HS-27A (cell line): ENCODE measurements around the gene NCOA1.
"Not testable (repeated sequence)": the region's sequence is repeated elsewhere in the genome, so short reads cannot be mapped to it uniquely, and the experiment has no call there.

Source experiments
- DNase-seq: peaks from one replicate; pipeline ENCODE4 v3.0.0-alpha.2; 2012; ENCODE audit warnings: low read depth, missing footprints

The NCOA1 gene

DNA sequence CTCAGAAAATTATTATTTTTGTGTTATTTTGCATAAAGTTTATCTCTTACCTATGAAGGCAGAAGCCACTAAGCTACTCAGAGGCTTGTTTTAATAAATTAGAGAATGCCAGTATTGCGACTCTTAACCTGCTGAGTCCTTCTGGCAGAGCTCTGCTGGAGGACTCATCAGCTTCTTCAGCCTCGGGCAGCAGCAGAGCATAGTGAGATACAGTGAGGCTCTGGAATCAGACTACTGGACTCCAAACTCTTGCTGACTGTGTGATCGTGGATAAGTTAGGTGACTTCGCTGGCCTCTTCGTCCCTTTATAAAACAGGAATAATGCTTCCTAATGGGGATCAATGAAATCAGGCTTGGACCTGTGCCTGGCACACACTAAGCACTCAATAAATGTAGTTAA, 300.4 kb downstream of the NCOA1 start:
- DNase-seq = no peak

DNA sequence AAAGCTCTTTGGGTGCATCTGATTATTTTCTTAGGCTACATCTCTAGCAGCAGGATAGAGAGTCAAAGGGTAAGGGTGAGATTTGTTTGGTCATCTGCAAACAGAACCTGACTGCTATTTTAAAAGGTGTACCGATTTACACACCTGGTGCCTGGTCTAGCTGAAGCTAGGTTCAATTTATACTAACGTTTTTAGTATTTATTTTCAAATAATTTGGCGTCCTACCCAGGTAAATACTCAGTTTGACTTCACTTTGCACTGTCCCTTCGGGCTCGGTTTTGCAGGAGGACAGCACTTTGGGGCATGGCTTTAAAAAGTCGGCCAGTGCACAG, 301.5 kb downstream of the NCOA1 start:
- DNase-seq = no peak

GRCh38 chr2:24792874-24793760, 302.1 kb downstream of the NCOA1 start, which contains the start of the genes CENPO and PTRHD1:
TSS of gene CENPO (plus strand) at chr2:24793425. CDS start at chr2:24793920, 495 bp downstream.
TSS of gene PTRHD1 (minus strand) at chr2:24793391. CDS start at chr2:24793377, 14 bp downstream.
- DNase-seq = peak; percentile 93

- DNase-seq = no peak
These were observed 302.8 kb downstream of the NCOA1 start for GRCh38 chr2:24793761-24794435.

DNA sequence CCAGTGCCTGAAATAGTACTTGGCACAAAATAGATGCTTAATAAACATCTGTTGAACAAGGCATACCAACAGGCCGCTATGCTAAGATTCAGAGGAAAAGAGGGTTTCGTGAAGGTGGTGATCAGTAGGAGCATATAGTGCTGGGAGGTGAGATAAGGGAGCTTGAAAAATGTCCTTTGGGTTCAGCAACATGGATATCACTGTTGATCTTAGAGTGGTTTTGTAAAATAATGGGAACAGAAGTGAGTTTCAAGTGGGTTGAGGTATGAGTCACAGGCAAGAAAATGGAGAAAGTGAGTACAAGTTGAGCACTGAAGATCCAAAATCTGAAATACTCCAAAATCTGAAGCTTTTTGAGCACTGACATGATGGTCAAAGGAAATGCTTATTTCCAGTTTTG, 306.6 kb downstream of the NCOA1 start:
- DNase-seq = no peak

GRCh38 chr2:24800487-24800886, 309.4 kb downstream of the NCOA1 start:
- DNase-seq = not testable (repeated sequence)

- not testable (repeated sequence) for DNase-seq
These were observed 315.0 kb downstream of the NCOA1 start for GRCh38 chr2:24805811-24806660.

- no peak for DNase-seq
These were observed 315.6 kb downstream of the NCOA1 start for GRCh38 chr2:24806661-24807036.

- no peak for DNase-seq
These were observed 318.4 kb downstream of the NCOA1 start for GRCh38 chr2:24809316-24810007.

DNA sequence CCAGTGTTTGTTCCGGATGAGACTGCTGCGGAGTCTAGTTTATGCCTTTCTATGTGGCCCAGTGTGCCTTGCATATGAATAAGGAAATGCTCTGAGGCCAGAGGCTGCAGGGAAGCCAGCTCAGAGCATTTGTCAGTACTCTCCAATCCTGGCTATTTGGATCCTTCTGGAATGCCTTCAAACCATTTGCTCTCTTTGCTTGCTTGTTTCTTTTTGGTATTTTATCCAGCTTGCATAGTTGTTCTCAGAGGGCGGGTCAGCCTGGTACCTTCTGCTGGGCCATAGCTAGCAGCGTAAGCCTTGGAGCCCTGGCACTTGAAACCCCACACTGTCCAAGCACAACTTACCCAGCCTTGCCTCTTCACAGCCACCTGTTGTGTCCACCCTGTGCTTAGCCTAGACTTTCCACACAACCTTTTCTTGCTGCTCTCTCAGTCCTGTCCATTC, 322.7 kb downstream of the NCOA1 start:
- DNase-seq = no peak

GRCh38 chr2:24814516-24814915, 323.5 kb downstream of the NCOA1 start:
- DNase-seq = no peak

DNA sequence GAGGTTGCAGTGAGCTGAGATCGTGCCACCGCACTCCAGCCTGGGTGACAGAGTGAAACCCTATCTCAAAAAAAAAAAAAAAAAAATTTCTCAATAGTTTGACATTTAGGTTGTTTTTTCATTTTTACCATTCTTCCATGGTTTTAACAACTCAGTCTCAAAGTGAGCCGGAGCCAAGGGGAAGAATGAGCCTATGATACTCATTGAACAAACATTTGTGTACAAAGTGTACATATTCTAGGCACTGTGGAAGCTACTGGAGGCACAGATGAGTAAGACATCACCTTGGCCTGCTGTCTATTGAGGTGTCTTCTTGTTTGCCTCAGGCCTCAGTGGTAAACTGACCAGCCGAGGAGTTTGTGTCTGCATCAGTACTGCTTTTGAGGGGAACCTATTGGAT, 324.1 kb downstream of the NCOA1 start:
- no peak for DNase-seq

DNA sequence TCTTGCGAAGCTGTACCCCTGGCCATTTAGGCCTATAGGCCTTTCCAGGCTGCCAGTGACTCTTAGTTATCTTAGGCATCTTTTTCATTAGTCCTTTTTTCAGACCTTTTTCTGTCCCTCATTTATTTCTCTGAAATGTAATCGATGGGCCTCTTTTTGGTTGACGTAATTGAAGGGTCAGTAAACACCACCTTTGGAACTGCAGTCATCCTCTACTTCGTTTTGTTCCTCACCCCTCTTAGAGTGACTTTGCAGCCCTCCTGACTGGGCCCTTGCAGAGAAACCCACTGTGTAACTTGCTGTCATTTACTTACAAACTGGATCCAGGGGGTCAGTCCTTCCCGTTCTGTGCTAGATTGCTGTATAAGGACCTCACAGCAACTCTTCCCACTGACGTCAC, 325.4 kb downstream of the NCOA1 start:
- DNase-seq = no peak

DNA sequence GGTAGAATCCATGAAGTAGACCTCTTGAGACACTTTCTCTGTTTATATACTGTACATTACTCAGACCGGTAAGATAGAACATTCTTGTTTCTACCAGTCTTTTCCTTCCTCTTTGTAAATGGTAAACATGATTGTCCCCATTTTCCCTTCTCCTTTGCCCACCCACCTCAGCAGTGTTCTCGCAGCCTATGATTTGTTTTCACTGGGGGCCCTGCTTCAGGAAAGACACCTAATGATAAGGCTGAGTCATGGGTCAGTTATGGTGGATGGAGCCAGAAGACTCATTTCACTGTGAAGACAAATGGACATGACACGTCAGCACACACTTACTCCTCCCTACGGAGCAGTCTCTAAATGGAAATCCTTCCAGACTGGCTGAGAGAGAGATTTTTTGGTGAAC, 325.8 kb downstream of the NCOA1 start:
- DNase-seq = peak; percentile 43

- no peak for DNase-seq
These were observed 327.7 kb downstream of the NCOA1 start for GRCh38 chr2:24818721-24819167.

- no peak for DNase-seq
These were observed 328.6 kb downstream of the NCOA1 start for GRCh38 chr2:24819442-24820174.

DNA sequence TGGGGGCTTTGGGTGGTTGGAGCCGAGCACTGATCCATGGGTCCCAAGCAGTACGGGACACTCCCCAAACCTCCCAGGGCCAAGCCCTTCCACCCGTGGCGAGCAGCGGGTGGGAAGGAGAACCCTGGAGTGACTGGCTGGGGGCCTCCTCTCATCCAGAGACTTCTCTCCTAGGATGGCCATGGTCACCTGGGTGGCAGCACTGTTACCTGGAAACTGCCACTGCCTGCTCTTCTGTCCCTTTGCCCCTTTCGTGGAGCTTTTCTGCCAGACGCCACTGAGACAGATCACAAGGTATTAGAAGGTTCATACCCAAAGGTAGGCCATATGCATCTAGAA, 329.1 kb downstream of the NCOA1 start:
- DNase-seq = no peak
